ENCODE results near the gene PTPRG.

Gene PTPRG

DNA sequence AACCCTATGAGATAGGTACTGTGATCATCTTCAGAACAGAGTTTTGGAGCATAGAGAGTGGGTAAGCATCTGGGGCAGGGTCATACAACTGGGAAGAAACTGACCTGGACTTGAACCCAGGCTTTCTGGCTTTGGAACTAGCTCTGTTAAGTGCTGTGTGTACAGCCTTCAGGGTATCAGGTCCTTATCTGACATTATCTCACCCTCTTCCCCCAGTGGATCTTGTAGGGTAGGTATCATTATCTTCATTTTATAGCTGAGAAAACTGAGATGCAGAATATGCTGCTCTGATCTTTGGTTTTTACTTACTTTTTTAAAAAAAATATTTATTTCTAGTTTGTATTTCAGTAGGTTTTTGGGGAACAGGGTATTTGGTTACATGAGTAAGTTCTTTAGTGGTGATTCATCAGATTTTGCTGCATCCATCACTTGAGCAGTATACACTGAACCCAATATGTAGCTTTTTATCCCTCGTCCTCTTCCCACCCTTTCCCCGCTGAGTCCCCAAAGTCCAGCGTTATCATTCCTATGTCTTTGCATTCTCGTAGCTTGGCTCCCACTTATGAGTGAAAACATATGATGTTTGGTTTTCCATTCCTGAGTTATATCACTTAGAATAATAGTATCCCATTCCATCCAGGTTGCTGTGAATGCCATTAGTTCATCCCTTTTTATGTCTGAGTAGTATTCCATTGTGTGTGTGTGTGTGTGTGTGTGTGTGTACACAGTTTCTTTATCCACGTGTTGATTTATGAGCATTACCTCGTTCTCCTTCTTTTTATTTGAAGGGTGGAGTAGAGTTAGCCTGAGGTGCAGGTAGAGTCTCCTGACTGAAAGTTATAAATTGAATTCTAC, 271.2 kb downstream of the PTPRG start:
- no peak for DNase-seq (ENCODE audit: extremely low read depth, low read depth)
- TF ChIP-seq, protein P1, sequence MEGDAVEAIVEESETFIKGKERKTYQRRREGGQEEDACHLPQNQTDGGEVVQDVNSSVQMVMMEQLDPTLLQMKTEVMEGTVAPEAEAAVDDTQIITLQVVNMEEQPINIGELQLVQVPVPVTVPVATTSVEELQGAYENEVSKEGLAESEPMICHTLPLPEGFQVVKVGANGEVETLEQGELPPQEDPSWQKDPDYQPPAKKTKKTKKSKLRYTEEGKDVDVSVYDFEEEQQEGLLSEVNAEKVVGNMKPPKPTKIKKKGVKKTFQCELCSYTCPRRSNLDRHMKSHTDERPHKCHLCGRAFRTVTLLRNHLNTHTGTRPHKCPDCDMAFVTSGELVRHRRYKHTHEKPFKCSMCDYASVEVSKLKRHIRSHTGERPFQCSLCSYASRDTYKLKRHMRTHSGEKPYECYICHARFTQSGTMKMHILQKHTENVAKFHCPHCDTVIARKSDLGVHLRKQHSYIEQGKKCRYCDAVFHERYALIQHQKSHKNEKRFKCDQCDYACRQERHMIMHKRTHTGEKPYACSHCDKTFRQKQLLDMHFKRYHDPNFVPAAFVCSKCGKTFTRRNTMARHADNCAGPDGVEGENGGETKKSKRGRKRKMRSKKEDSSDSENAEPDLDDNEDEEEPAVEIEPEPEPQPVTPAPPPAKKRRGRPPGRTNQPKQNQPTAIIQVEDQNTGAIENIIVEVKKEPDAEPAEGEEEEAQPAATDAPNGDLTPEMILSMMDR (IDR thresholded peaks at IDR 0.05; ENCODE audit: low read depth, low read length) = no peak

GRCh38 chr3:61839256-61839655, 277.9 kb downstream of the PTPRG start:
- TF ChIP-seq, protein P1 (IDR thresholded peaks at IDR 0.05; ENCODE audit: low read depth, low read length) = no peak
- DNase-seq (ENCODE audit: extremely low read depth, low read depth) = no peak

DNA sequence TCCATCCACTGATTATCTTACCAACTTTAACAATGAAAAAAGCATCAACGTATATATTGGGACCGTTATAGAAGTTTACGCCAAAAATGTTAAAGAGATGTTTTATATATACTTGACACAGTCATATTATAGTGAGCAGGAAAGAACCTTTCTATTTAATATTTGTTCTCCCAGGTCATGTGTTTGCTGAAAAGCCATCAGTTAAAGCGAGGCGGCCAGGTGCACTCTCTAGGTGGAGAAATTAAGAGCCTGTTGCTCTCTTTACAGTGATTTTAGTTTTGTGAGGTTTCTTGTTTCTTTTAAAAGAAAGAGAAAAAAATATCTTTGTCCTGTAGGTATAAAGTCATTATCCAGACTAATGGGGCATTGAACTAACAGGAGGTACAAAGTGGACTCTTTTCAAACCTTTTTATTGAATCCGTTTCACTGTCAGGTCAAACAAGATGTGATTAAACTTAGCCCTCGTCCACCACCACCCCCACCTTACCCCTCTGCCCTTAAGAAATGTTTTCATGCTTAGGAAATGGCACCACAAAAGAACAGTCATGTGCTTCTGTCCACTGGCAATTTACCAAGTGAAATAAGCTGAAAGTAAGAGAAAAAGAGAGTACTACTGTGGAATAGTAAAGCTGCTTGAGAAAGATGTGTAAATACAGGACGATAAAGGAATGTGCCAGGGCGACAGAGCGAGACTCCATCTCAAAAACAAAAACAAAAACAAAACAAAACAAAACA, 279.9 kb downstream of the PTPRG start:
- no peak for DNase-seq (ENCODE audit: extremely low read depth, low read depth)
- TF ChIP-seq, protein P1 (IDR thresholded peaks at IDR 0.05; ENCODE audit: low read depth, low read length) = no peak

DNA sequence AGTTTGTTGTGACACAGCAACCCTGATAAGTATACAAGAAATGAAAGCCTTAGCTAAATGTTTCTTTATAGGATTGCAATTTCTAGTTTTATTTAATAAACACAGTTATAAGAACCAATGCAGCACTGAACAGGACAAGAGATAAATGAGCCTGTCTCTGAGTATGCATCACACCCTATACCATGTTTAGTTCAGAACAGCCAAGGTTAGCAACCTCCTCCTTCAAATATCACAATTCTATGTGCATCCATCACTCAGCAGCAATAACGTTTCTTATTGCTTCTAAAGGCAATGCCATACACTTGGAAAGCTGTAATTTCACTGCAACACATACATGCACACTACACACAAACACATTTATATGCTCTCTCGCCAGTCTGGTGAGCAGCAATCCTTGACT, 280.6 kb downstream of the PTPRG start:
- no peak for DNase-seq (ENCODE audit: extremely low read depth, low read depth)
- TF ChIP-seq, protein P1 (IDR thresholded peaks at IDR 0.05; ENCODE audit: low read depth, low read length) = no peak

DNA sequence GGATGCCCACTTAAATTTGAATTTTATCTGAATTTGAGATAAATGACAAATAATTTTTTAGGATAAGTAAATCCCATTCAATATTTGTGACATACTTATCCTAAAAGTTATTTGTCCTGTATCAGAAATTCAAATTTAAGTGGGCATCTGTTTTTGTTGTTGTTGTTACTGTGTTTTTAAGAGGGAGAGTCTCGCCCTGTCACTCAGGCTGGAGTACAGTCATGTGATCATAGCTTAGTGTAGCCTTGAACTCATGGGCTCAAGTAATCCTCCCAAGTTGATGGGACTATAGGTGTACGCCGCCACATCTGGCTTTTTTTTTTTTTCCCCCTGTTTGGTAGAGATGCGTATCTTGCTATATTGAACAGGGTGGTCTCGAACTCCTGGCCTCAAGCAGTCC, 283.0 kb downstream of the PTPRG start:
- TF ChIP-seq, protein P1 (IDR thresholded peaks at IDR 0.05; ENCODE audit: low read depth, low read length) = no peak
- DNase-seq (ENCODE audit: extremely low read depth, low read depth) = no peak

DNA sequence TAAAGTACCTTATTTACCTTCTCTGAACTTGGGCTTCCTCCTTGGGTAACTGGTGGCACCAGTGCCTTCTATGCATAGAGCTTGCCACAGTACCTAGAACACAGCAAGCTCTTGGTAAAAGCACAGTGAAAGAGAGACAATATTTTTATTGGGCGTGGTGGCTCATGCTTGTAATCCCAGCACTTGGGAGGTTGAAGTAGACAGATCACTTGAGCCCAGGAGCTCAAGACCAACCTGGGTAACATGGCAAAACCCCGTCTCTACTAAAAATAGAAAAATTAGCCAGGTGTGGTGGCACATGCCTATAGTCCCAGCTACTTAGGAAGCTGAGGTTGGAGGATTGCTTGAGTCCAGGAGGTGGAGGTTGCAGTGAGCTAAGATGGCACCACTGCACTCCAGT, 285.1 kb downstream of the PTPRG start:
- TF ChIP-seq, protein P1 (IDR thresholded peaks at IDR 0.05; ENCODE audit: low read depth, low read length) = no peak
- no peak for DNase-seq (ENCODE audit: extremely low read depth, low read depth)
